ENCODE results near the gene UBE2I. TPM values are rescaled to one million over a fixed set of nuclear protein-coding genes. Genes with fewer than 3 reads are reported as not detected.
"Not testable (repeated sequence)": the region's sequence is repeated elsewhere in the genome, so short reads cannot be mapped to it uniquely, and the experiment has no call there.

UBE2I gene
- total RNA-seq, 1 donor from 2014 or later, result 210 TPM

GRCh38 chr16:1292208-1292607 lies 17.2 kb upstream of the UBE2I start:
- intact Hi-C loops (cut with micrococcal nuclease), result not testable (repeated sequence)

- intact Hi-C loops (cut with micrococcal nuclease), result not testable (repeated sequence)
These were observed 16.6 kb upstream of the UBE2I start for GRCh38 chr16:1292808-1293207.

GRCh38 chr16:1293921-1294656 lies 15.3 kb upstream of the UBE2I start:
- intact Hi-C loops (cut with micrococcal nuclease), result no loop called here

- intact Hi-C loops (cut with micrococcal nuclease), result no loop called here
These were observed 14.0 kb upstream of the UBE2I start for GRCh38 chr16:1295465-1295864.

- intact Hi-C loops (cut with micrococcal nuclease), result not testable (repeated sequence)
These were observed 12.8 kb upstream of the UBE2I start for GRCh38 chr16:1296688-1297017.

DNA sequence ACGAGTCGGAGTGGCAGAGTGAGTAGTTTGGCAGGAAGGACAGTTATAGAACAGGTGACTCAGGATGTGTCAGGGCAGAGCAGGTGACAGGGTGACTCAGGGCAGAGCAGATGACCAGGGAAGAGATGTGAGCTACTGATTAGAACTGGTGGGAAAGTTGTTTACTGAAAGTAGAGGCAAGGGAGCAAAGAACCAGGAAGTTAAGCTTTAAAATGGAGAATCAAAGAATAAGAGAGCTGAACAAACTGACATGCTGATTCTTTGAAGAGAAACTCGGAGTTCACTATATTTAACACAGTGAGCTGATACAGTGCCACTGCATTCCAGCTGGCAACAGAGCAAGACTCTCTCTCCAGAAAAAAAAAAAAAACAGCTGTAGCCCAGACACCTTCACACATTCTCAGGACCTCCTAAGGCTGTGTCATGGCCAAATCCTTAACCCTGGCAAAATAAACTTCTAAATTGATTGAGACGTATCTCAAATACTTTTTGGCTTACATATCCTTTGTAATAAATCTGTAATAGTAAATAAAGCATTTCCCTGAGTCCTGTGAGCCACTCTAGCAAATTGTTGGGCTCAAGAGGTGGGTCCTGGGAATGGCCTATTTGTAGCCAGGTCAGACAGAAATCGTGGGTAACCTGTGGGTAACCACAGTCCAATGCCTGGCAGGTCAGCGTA lies 12.3 kb upstream of the UBE2I start:
- intact Hi-C loops (cut with micrococcal nuclease), result no loop called here

- intact Hi-C loops (cut with micrococcal nuclease), result no loop called here
These were observed 11.0 kb upstream of the UBE2I start for GRCh38 chr16:1298406-1298805.

DNA sequence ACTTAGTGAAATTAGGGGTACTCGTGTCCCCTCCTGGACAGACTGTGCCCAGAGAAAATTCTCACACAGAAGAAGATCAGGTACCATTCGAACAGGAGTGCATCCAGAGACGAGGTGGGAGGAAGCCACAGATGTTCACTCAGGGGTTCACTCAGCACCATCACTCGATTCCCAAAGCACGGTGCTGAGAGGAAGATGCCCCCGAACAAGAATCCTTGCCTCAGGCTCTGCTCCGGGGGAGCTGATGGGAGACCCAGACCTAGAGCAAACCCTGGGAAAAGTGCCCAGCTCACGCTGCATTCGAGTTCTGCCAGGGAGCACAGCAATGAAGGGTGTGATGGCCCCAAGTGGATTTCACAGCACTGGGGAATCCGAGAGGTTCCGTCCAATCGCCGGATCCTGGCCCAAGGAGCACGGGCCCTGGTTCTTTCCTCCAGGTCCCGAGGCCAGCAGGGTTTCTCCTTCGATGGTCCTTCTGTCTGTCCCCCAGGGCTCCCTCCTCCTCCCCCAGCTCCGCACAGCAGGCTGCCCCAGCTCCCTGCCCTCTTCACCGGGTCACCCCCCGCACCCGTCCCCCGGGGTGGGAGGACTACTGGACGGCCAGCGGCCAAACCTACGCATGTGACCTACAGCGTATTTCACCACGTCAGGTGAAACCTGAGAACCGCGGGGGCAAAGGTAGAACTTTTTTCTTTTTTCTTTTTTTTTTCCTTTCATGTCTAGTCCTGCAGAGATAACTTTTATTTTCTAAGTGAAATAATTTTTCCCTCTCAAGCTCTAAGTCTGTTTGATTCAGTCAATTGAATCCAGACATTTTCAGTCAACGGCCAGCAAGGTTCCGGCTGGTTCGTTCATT lies 10.2 kb upstream of the UBE2I start:
- intact Hi-C loops (cut with micrococcal nuclease), result no loop called here

DNA sequence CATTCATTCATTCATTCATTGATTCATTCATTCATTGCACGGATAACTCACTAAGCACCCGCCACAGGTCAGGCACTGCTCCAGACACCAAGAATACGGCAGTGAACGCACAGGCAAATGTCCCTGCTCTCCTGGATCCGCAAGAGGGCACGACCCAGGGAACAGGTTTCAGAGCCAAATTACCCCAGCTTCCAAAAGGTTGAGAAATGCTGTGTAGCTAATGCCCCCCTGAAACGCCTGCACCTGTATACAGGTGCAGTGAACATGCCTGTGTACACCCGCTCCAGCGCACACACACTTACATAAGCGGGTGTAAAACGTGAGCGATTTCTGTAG lies 9.6 kb upstream of the UBE2I start:
- intact Hi-C loops (cut with micrococcal nuclease), result no loop called here

DNA sequence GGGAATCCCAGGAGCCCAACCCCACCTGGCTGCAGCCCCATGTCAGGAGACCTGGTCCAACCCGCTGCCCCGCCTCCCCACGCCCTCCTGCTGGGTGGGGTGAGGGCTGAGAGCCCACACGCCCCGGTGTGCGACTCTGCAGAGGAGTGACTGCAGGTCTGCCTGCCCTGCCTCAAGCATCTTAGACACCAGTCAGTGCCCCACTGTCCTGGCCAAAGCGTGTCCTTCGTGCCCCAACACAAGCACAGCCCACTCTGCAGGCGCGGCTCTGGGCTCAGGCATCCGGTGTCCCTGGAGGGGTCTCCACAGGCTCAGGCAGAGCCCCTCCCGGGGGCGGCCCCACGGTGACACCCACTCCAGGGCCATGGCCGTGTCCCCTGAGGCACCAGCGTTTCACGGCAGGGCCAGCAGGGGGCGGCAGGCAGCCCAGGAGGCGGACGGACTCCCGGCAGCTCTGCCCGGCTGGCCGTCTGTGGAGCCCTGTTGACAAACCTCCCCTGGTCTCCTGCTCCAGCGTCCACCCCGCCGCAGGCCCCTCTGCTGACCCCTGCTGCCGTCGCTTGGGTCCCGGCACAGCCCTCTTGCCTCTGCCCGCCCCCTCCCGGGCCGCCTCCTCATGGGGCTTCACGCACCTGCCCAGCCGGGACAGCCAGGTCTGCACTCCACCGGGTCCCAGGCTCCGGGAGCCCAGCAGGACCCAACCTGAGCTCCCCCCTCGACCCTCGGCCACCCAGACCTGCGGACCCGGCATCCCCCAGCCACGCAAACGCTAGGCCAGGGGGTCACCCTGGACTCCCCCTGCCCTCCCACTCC lies 8.6 kb upstream of the UBE2I start:
- intact Hi-C loops (cut with micrococcal nuclease), result no loop called here

DNA sequence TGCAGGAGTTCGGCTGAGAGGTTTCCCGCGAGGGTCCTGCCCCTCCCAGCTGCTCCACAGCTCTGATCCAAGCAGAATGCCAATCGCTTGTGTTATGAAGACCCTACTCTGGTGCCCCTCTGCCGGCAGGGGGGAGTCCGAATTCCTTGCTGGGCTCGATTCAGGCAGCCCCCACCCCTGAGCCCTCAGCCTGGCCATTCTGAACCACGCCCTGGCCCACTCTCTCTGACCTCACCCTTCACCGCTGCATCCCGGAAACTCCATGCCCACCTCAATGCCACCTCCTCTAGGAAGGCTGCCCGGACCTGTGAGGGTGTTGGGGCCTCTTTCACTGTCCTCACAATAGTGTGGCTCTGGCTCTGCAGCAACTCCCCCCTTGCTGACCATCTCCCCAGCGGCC lies 7.9 kb upstream of the UBE2I start:
- intact Hi-C loops (cut with micrococcal nuclease), result no loop called here

DNA sequence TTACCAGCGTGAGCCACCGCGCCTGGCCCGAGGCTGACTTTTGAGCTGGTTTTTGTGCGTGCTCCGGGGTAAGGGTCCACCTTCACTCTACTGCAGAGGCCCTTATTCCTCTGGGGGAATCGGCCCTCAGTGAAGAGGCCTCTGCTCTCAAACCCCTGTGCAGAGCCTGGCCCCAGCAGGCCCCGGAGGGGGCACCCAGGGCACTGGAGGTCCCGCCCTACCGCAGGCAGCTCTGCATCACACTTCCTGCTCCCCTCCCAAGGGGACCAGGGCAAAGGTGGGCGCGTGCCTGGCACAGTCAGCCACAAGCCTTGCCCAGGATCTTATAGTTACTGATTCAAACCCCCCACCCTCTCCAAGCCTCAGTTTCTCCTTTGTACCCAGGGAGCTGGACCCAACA lies 3.6 kb upstream of the UBE2I start:
- intact Hi-C loops (cut with micrococcal nuclease), result no loop called here

DNA sequence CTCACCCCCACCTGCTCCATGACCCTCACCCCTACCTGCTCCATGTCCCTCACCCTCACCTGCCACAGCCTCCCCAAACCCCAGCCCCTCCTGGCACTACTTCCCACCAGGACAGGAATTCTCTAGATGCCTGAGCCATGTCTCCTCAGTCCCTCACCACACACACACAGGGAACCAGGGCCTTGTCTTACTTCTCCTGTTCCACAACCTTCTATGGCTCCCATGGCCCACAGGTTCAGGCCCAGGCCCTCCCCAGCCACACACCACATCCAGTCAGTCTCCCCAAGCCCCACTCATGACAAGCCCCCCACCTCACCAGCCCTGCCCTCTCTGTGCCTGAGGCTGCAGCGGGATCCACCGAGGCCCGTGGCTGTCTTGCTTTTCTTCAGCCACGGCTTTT lies 3.1 kb upstream of the UBE2I start:
- intact Hi-C loops (cut with micrococcal nuclease), result no loop called here

GRCh38 chr16:1308036-1308976 lies 1.1 kb upstream of the UBE2I start:
- intact Hi-C loops (cut with micrococcal nuclease), result no loop called here

GRCh38 chr16:1309888-1310831 lies 724 bp downstream of the UBE2I start:
- intact Hi-C loops (cut with micrococcal nuclease), result loop anchor here (1.0 kb wide), 1 partner anchor 41 kb away; the partner anchor contains the start of genes GNPTG and TSR3

- intact Hi-C loops (cut with micrococcal nuclease), result no loop called here
These were observed 1.4 kb downstream of the UBE2I start for GRCh38 chr16:1310832-1311200.

DNA sequence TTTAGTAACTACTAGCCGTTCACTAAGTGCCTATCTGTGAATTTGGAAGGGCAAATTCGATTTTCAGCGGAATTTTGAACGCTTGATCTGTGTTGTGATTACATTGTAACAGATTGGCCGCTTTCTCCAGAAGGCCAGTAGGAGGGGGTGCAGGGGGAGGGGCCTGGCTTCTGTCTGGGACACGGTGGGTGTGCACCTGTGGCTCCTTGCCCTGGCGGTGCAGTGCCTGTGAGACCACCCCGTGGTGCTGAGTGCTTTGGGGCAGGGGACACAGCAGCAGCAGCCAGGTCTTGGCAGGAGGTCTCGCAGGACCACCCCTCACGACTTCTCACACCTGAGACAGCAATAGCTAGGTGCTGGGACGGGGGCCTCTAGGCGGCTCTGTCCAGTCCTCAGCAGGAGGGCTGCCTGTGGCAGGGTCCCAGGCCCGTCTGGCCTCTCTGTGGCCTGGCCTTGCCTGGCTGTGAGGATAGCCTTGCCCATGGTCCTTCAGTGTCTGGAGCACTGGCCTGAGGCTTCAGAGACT lies 1.8 kb downstream of the UBE2I start:
- intact Hi-C loops (cut with micrococcal nuclease), result no loop called here

- intact Hi-C loops (cut with micrococcal nuclease), result no loop called here
These were observed 2.5 kb downstream of the UBE2I start for GRCh38 chr16:1311738-1312466.

All from T-helper 2 cell treated with Interferon-gamma antibody and Interleukin-4, amounts not matched to agents 100 ng/mL and 5 ng/mL, for 36 hours (primary cell).